H4 (cell line): ENCODE measurements around the gene HDAC10. TPM values are rescaled to one million over a fixed set of nuclear protein-coding genes. Genes with fewer than 3 reads are reported as not detected.
"Not testable (repeated sequence)": the region's sequence is repeated elsewhere in the genome, so short reads cannot be mapped to it uniquely, and the experiment has no call there.

Source experiments
- DNase-seq: peaks from one replicate; pipeline ENCODE4 v3.0.0-alpha.2; 2015; ENCODE audit warnings: low spot score
- total RNA-seq: library from RNA; depleted of rRNA; stranded (reverse); fragments of >200 nt; shearing (Covaris generic); gene quantifications from 2 replicates; pipeline ENCODE4 v1.2.3, GENCODE V29; 2014

HDAC10 gene
- total RNA-seq, 1 experiment from 2014 or later = 5.9 TPM

DNA sequence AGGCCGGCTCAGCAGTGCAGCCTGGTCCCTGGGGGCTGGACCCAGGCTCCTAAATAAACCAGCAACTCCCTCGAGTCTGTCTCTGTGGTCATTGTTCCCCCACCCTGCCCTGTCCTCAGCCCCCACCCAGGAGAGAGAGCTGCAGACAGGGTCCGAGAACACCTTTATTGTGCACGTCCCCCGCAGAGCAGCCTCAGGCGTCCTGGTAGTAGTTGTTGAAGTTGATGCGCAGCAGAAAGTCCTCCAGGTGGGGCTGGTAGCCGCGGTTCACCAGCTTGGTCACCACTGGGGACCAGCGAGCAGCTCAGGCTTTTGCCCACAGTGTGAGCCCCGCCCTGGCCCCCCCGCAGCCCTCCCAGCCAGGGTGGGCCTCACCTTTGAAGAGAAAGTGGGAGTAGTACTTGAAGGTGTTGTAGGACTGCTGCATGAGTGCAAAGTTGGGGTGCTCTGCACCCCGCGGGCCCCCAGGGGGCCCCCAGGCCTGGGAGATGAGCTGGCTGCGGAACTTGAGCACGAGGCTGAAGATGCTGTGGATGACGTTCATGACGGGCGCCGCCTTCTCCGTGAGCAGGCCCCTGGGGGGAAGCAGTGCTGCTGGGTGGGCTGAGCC is 33.4 kb downstream of the HDAC10 start:
- DNase-seq = no peak

DNA sequence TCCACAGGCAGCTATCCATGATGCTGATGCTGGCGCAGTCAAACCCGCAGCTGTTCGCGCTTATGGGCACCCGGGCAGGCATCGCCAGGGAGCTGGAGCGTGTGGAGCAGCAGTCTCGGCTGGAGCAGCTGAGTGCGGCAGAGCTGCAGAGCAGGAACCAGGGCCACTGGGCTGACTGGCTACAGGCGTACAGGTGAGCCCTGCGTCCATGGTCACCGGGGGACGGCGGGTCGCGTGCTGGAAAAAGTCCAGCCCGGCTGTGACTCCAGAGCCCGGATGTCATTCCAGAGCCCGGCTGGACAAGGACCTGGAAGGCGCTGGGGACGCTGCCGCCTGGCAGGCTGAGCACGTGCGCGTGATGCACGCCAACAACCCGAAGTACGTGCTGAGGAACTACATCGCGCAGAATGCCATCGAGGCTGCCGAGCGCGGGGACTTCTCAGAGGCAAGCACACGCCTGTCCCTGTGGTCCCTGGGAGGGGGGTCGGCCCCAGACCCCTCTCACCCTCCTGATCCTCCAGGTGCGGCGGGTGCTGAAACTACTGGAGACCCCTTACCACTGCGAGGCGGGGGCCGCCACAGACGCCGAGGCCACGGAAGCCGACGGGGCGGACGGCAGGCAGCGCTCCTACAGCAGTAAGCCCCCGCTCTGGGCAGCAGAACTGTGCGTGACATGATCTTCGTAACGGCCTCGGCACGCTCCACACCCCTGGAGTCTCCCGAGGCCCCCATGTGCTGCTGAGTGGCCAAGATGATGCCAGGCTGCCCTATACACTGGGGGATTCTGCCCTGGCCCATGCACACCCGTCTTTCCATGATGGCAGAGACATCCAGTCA is 34.2 kb downstream of the HDAC10 start:
- no peak for DNase-seq

DNA sequence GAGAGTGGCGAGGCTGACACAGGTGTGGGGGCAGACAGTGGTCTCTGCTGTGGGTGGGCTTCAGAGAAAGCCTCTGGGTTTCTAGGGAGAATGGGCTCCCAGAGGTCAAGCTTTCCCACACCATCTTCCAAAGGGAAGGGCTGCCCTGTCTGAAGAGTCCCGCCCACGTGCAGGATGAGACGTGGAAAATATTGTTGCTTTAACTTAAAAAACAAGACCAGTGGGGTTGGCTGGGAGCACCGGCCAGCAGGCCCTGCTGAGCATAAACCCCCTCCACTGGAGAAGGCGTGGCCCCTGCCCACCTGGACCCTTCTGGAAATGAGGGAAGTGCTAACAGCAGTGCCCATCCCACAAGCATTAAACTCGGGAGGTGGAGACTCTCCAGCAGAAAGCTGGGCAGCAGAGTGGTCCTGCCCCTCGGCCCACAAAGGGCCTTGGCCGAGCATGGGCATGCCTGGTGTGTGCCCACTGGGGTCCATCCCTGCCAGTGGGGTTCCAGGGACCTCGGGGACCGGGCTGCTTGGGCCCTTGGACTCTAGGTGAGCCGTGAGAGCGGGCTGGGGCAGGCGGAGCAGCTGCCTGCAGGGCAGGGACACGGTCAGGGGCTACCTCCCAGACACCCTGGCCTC is 34.9 kb downstream of the HDAC10 start:
- DNase-seq = no peak

DNA sequence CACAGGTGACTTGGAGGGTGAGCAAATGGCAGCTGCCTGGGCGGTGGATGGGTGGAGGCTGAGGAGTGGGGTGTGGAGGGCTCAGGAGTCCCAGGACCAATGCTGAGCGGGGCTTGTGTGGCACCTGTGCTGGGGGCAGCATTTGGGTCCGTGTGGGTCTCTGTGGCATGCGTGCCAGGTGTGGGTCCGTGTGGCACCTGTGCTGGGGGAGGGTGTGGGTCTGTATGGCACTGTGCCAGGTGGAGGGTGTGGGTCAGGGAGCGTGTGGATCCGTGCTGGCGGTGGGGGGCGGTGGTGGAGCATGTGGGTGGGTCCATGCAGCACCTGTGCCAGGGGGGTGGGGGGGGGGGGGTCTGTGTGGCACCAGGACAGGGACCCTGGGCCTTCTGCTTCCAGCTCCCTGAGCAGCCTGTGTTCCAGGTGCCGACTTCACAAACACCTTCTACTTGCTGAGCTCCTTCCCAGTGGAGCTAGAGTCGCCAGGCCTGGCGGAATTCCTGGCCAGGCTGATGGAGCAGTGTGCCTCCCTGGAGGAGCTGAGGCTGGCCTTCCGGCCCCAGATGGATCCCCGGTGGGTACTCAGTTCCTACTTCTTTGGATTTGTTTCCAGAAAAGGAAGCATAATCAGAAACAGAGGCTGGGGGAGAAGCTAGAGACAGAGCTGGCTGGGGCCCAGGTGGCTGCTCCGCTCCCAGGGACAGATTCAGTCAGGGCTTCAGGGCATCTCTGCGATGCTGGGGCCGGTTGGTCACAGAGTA is 35.6 kb downstream of the HDAC10 start:
- DNase-seq = no peak

DNA sequence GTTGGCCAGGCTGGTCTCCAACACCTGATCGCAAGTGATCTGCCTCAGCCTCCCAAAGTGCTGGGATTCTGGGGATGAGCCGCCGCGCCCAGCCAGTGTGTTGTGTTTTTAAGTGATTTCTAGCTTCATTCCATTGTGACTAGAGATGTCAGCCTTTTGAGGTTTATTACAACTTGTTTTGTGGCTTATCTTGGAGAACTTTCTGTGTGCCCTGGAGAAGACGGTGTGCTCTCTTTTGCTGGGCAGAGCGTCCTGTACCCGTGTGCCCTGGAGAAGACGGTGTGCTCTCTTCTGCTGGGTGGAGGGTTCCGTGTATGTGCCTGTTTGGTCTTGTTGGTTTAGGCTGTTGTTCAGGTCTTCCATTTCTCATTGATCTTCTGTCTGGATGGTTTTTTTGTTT is 37.8 kb downstream of the HDAC10 start:
- no peak for DNase-seq

DNA sequence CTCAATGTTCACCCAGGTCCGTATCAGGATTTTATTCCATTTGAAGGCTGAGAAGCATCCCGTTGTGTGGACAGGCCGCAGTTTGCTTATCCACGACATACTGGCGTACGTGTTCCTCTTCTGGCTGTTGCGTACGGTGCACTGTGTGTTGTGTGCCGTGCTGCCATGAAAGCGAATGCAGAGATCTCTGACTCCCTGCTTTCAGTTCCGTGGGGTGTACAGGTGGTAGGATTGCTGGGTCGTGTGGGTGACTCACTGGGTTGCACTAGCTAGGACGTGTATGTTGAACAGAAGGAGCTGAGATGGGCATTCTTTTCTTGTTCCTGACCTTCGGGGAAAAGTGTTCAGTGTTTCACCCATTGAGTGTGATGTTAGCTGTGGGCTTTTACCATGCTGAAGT is 39.9 kb downstream of the HDAC10 start:
- DNase-seq = no peak

DNA sequence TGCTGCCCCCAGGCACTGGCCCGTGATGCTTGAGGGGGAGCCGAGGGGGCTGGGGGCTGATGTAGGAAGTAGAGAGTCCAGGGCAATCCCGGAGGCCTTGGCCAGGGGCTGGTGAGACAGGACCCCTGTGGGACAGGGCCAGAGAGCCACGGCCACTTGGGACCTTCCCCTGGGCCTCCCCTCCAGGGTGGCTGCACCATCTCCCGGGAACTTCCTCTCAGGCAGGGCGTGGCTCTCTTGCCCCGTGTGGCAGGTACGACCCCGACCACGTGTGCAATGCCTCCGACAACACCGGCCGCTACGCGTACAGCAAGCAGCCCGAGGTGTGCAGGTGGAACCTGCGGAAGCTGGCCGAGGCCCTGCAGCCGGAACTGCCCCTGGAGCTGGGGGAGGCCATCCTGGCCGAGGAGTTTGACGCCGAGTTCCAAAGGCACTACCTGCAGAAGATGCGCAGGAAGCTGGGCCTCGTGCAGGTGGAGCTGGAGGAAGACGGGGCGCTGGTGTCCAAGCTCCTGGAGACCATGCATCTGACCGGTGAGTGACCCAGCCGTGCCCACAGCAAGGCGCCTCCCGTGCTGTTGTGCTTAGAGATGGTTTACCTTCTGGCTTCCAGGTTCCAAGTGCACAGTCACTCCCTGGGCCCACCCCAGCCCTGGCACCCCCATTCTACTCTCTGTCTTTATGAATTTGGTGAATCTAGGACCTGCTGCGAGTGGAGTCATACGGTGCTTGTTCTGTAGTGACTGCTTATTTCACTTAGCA is 40.5 kb downstream of the HDAC10 start:
- DNase-seq = no peak

DNA sequence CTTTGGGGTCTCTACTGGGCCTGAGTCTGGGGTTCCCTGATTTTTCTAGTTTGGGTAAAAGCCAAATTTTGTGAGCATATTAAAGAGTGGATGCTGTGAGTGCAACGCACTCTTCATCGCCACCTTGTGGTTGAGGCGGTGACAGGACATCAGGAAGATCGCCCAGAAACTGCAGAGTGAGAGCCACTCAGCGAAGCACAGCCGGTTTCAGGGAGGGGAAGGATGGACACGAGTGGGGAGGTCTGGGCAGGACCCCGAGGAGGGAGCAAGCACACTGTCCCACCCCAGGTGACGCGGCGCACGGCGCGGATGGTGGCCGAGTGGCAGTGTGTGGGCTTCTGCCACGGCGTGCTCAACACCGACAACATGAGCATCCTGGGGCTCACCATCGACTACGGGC is 41.2 kb downstream of the HDAC10 start:
- DNase-seq = peak; percentile 58

DNA sequence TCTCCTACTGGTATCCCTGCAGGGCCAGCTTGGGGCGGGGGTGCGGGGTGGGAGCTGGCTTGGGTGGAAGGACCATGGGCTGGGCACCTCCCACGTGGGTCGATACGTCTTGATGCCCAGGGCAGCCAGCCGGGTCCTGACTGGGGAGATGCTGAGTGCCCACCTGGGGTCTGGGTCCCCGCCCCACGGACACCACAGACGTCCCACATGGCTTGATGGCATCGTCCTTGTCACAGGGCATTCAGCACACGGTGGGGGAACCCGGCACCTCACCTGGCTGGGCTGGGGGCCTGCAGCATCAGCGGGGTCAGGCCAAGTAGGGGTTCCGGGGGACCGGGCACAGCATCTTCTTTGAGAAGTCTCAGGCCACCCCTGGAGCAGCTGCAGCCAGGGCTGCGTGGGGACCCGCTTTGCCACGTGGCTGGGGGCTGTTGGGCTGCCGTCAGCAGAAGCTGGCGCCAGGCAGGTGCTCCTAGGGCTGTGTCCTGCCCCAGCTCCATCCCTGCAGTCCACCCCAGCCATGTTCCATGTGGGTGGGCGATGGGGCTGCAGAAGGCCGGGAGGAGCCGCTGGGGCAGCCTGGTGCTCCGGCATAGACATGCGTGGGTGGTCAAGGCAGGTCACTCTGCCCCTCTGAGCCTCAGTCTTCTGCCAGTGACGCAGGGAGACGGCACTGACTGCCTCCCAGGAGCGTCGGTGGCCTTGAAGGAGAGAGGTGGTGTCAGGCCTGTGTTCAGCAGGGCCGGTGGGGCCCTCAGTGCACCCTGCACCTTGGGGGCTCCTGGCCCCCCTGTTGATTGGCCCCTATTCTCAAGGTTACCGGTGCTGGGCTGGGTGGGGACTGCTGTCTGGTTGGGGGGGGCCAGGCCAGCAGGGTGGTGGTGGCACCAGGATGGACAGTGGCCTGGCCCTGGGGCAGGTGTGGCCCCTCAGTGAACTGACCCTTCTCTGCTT is 41.8 kb downstream of the HDAC10 start:
- DNase-seq = no peak

DNA sequence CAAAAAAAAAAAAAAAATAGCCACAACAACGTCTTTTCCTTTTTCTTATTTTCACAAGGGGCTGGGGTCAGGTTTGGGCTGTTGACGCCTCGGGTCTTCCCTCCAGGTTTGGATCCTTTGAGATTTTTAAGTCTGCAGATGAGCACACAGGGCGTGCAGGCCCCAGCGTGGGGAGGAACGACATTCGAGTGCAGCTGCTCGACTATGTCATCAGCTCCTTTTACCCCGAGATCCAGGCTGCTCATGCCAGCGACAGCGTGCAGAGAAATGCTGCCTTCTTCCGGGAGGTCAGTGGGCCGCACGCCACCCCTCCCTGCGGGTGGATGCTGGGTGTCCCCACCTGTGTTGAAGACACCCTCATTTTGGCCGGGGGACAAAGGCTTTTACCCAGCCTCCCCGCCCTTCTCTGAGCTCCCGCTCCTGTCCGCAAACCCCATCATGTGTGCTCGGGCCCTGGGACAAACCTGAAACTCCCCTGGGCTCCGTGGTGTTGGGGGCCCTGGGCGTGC is 42.6 kb downstream of the HDAC10 start:
- DNase-seq = no peak

DNA sequence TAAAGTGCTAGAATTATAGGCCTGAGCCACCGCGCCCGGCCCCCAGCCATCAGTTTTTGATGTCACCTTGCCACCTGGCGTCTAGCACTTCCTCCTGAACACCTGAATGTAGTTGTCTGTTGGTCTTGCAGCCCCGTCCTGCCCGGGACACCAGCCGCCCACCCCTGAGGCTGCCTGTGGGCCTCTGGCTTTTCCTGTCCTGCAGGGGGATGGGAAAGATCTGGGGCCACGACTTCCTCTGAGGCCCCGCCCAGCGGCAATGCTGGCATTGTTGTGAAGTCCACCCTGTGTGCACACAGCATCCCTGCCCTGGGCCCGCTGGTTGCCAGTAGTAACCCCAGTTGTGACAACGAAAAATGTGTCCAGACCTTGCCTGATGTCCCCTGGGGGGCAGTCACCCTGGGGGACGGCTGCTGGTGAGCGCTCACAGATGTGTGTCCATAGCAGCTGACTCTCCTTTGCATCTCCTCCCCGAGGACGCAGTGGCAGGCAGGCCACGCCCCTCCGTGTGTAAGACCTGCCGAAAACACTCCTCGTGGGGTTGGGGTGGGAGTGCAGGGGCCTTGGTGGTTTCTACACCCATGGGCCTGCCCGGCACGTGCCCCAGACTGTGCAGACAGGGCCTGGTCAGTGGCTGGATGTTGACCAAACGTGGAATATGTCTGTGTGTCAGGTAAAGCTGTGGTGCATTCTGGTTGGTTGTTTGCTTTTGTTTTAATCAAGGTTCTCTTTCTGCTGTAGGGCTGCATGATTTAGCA is 43.5 kb downstream of the HDAC10 start:
- no peak for DNase-seq

DNA sequence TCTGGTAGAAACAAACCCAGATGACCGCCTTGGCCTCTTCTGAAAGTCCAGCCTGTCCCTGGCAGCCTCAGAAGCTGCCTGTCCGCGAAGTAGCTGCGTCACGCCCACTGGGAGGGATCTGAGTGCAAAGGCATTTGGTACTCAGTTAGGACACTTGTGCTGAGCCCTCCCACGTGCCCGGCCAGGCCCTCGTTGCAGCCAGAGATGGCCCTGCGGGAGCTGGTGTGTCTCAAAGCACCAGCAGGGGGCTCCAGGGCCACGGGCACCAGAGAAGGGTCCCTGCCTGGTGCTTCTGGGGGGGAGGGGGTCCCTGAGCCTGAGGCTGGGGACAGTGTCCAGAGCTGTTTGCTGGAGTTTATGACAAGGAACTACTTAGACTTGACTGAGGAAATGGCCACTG is 44.5 kb downstream of the HDAC10 start:
- DNase-seq = no peak

DNA sequence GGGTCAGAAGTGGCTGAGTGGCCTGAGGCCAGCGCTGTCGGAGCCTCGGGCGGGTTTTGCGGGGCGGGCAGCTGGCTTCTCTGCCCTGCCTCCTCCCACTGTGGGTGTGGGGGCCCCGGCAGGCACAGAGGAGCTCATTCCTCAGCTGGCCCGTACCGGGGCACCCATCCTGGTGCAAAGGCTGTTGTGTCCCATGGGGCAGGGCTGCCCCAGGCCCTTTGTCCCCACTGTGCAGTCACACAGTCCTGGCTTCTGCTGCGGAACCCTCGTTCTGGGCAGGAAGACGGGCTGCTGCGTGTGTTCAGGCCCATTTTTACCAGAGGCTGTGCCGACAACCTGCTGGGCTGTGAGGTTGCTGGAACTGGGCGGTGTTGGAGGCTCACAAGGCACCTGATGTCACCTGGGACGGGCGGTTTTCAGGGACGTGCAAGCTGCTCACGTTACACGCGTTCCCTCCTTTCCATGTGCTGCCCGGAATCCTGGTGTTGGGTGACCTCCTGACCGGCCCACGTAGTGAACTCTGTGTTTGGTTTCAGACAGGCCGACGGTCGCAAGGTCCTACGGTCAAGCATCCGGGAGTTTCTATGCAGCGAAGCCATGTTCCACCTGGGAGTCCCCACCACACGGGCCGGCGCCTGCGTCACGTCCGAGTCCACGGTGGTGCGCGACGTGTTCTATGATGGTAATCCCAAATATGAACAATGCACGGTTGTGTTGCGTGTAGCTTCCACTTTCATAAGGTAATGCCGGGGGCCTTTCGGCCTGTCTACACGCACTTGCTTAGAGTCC is 45.1 kb downstream of the HDAC10 start:
- DNase-seq = no peak

DNA sequence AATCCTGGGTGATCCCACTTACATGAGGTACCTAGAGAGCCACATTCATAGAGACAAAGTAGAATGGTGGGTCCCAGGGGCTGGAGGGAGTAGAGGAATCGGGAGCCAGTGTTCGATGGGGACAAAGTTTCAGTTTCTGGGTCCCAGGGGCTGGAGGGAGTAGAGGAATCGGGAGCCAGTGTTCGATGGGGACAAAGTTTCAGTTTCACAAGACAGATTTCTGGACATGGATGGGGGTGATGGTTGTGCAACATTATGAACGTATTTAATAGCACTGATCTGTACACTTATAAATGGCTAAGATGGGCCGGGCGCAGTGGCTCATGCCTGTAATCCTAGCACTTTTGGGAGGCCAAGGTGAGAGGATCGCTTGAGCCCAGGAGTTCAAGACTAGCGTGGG is 46.1 kb downstream of the HDAC10 start:
- DNase-seq = not testable (repeated sequence)

DNA sequence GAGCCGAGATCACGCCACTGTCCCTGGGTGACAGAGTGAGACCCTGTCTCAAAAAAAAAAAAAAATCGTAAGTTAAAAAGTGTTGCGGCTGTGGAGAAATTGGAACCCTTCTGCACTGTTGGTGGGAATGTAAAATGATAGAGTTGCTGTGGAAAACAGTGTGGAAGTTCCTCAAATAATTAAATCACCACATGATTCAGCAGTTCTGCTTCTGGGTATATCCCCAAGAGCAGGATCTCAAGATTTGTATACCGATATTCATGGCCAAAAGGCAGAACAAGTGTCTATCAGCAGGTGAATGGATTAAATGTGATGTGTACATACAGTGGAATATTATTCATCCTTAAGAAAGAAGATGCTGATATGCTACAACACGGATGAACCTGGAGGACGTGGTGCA is 46.5 kb downstream of the HDAC10 start:
- no peak for DNase-seq

DNA sequence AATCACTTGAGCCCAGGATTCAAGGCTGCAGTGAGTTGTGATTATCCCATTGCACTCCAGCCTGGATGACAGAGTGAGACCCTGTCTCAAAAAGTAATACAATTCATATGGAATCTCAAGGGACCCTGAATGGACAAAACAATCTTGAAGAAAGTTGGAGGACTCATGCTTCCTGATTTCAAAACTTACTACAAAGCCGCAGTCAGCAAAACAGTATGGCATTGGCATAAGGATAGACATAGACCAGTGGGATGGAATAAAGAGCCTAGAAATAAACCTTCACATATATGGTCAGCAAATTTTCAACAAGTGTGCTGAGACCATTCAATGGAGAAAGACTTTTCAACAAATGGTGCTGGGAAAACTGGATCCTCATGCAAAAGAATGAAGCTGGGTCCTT is 47.8 kb downstream of the HDAC10 start:
- no peak for DNase-seq

DNA sequence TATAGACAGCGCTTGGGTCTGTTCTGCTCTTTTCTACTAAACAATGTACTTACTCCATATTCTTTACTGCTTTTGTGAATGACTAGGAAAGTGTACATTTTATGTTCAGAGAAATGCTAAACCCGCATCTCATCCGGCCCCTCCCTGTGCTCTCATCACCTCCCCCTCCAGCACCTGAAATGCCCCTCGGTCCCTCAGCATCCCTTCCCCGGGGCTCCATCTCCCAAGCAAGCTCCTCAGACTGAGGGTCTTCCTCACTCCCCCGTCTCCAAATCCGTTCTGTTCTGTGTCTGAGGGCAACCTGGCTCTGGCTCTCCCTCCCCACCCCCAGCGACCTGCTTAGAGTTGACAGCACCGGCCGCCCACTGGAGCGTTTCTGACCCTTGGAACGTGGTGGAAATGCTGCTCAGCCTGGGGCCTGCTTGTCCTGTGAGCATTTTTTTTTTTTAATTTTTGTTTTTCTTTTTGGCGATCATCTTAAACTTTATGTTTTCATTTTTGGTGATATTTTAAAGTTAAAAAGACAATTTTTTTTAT is 48.9 kb downstream of the HDAC10 start:
- no peak for DNase-seq
